GM12865 (cell line): ENCODE data around the gene CPLANE2.

Experiments
- DNase-seq: peaks from one replicate; pipeline ENCODE4 v3.0.0; 2010; ENCODE audit warnings: low read depth
- H3K4me3 ChIP-seq: 2 replicates; pipeline ENCODE4 v1.5.1; 2011; ENCODE audit warnings: mild to moderate bottlenecking, low read depth, low read length, control low read depth
- TF ChIP-seq, protein P1 (sequence below): IDR thresholded peaks from 2 replicates; pipeline ENCODE4 v1.5.1; 2011; ENCODE audit warnings: low read length, control low read depth, low read depth, inconsistent platforms; ENCODE audit not compliant: insufficient read depth; ENCODE audit errors: missing control alignments

The CPLANE2 gene

GRCh38 chr1:16237343-16237830 lies 404 bp upstream of the CPLANE2 start:
- TF ChIP-seq, protein P1, sequence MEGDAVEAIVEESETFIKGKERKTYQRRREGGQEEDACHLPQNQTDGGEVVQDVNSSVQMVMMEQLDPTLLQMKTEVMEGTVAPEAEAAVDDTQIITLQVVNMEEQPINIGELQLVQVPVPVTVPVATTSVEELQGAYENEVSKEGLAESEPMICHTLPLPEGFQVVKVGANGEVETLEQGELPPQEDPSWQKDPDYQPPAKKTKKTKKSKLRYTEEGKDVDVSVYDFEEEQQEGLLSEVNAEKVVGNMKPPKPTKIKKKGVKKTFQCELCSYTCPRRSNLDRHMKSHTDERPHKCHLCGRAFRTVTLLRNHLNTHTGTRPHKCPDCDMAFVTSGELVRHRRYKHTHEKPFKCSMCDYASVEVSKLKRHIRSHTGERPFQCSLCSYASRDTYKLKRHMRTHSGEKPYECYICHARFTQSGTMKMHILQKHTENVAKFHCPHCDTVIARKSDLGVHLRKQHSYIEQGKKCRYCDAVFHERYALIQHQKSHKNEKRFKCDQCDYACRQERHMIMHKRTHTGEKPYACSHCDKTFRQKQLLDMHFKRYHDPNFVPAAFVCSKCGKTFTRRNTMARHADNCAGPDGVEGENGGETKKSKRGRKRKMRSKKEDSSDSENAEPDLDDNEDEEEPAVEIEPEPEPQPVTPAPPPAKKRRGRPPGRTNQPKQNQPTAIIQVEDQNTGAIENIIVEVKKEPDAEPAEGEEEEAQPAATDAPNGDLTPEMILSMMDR: no peak
- peak overlapping the region; percentile 91 for H3K4me3 ChIP-seq
- DNase-seq: no peak

DNA sequence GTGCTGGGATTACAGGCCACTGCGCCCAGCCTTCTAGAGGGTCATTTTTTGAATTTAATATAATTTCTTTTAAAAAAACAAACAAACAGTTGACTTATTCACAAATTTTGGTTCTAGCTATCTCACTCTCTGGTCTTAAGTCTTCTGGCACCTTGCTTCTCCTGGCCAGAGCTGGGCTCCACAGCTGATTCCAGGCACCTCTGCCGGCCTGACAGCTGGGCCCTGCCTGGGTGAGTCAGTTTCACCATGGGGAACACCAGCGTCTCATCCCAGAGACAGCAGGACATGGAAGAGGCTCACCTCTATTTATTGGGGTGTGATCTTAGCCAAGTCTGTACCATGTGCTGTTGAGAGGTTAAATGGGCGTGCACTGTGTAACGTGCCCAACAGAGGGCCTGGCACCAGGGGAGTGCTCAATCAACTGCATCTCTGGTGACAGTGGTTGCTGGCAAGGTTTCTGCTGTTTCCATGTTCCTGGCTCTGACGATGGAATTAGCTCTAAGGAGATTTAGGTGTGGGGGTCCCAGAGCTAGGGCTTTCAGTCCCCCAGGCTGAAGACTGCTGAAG lies 956 bp downstream of the CPLANE2 start:
- H3K4me3 ChIP-seq: peak overlapping the region; percentile 91
- TF ChIP-seq, protein P1: peak; percentile 42
- DNase-seq: peak; percentile 69

GRCh38 chr1:16235347-16235746 lies 1.6 kb downstream of the CPLANE2 start:
- DNase-seq: no peak
- TF ChIP-seq, protein P1: no peak
- H3K4me3 ChIP-seq: no peak overlapping the region

DNA sequence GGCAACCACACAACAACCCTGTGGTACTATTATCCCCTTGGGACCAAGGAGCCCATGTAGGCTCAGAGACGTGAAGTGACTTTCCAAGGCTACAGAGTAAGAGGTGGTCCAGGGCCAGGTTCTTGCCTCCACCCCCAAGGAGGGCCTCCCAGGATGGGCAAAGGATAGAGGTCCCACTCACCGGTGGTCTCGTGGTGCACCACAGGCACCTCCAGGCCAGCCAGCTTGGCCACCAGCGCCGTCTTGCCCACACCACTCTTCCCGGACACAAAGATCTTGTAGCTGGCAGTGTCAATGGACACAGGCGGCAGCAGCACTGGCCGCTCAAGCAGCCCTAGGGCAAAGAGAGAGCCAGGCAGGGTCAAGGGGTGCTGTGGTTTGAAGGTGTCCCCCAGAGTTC lies 3.6 kb downstream of the CPLANE2 start:
- TF ChIP-seq, protein P1: no peak
- H3K4me3 ChIP-seq: no peak overlapping the region
- no peak for DNase-seq

- TF ChIP-seq, protein P1: no peak
- DNase-seq: no peak
- H3K4me3 ChIP-seq: no peak overlapping the region
Observed at GRCh38 chr1:16232316-16232710, 4.7 kb downstream of the CPLANE2 start.

DNA sequence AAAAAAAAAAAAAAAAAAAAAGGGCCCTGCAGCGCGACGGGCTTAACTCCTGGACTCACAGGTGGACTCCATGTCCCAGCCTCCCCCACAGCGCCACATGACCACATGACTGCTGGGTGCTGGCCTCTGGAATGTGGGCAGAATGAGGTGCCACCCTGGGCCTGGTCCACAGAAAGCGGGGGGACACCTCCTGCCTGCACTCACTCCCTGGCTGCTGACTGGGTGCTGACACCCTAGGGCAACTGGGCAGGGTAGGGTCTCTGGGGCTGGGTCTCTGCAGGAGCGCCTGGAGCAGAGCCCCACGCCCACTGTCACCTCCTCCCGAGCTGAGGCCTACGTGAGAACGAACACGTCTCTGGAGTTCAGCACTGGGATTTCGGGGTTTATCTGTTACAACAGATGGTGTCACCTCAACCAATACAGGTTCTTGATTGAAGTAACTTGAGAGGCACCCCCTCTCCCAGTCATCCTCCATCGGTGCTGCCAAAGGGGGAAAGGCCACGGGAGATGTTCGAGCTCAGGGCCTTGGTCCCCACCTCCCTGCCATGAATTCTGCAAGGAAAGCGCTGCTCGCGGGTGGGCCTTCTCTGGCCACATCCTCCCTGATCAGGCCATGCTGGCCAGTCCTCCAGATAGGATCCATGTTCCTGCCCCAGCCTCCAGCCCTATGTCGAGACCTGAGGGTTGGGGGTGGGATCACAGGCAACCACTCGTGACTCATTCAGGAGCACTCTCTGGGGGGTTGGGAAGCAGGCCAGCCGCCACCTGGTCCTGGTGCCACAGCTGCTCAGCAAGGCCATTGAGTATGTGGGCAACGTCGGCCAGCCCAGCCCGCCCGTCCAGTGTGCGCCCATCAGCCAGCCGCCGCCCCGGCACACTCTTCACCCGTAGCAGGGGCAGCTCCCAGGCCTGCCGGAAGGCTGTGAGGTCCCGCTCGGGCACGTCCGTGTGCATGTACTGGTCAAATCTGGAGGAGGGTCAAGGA lies 5.4 kb downstream of the CPLANE2 start:
- TF ChIP-seq, protein P1: no peak
- H3K4me3 ChIP-seq: no peak overlapping the region
- no peak for DNase-seq
